HCT116 (cell line): Measurements from ENCODE around the gene CIITA.

Experiments used
- EZH2 ChIP-seq: fragments of 200-600 bp; sonication (generic); IDR thresholded peaks from 2 replicates; pipeline ENCODE4 v1.6.1; 2017; ENCODE audit warnings: antibody characterized with exemption, mixed run types
- ZFX ChIP-seq: fragments of 450-650 bp; IDR thresholded peaks from 2 replicates; pipeline ENCODE4 v1.6.1; 2017

GRCh38 chr16:10926094-10926493 lies 49.1 kb downstream of the CIITA start:
- no peak for TF ChIP-seq ZFX
- no peak for TF ChIP-seq EZH2
